HG02884 (cell line): ENCODE data around the gene PTTG2.
"Not testable (repeated sequence)": the region's sequence is repeated elsewhere in the genome, so short reads cannot be mapped to it uniquely, and the experiment has no call there.

Source experiments
- ATAC-seq: cut with Tn5 transposase; IDR thresholded peaks from one replicate; pipeline ENCODE4 v1.9.1; 2021; ENCODE audit warnings: mild to moderate bottlenecking, moderate library complexity; ENCODE audit not compliant: unreplicated experiment

The PTTG2 gene

GRCh38 chr4:37953620-37954293 lies 6.4 kb upstream of the PTTG2 start:
- no peak for ATAC-seq

DNA sequence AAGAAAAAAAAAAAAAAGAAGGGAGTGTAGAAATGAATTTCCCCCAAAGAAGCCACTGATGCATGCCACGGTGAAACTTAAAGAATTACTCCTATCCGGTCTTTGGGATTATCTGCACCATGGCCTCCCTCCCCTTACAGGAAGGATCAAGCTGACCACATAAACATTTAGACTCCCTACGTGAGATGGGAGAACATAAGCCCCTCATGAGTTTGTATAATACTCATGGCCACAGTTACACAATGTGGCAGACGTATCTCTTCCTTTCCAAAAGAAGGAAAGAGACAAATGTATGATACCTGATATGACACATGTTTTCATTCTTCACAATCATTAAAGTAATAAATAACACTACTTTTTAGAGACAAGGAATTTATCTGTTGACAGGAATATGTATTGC lies 3.3 kb upstream of the PTTG2 start:
- ATAC-seq, result no peak

DNA sequence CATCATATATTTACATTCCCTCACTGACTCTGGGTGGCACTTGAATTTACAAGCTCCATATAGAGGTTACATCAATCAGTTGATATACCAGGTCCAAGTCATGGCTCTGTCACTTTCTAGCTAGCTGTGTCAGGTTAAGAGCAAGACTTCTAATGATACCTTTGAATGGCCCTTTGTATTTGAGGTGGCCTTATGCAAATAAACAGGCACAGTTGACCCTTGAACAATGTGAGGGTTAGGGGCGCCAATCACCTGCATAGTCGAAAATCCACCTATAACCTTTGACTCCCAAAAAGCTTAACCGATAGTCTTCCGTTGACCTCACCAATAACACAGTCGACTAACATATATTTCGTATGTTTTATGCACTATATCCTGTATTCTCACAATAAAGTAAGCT lies 1.3 kb upstream of the PTTG2 start:
- ATAC-seq, result no peak

- no peak for ATAC-seq
Observed at GRCh38 chr4:37960679-37961450, 667 bp downstream of the PTTG2 start.

DNA sequence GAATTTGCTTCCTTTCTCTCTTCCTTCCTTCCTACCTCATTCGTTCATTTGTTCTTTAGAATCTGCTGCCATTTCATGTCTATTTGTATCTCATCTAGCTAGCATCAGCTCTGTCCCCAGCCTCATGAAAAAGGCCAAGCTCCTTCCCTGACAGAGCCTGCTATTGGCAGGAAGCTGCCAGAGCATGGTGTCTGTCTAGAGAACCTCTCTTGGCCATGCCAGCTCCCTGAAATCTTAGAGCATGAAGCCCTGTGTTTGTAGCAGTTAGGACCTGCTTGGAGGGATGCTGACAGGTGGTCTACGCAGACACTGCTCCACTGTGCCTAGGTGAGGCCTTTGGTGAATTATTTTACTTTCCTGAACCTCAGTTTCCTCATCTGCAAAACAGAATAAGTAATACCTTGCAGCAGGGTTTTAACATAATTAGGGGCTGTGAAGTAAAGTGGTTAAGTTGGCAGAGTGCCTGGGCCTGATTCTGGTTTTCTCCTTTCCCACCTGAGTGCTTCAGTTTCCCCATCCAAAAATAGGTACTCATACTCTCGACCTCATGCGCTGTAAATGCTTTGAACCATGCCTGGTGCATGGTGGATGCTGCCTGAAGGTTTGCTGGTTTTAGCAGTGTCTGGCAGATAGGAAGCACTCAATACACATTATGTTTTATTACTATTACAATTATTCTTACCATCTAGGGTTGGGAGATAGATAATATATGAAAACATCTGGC lies 4.7 kb downstream of the PTTG2 start:
- peak; percentile 72 for ATAC-seq

GRCh38 chr4:37966044-37966443 lies 5.8 kb downstream of the PTTG2 start:
- ATAC-seq, result no peak

GRCh38 chr4:37967736-37968135 lies 7.5 kb downstream of the PTTG2 start:
- no peak for ATAC-seq

DNA sequence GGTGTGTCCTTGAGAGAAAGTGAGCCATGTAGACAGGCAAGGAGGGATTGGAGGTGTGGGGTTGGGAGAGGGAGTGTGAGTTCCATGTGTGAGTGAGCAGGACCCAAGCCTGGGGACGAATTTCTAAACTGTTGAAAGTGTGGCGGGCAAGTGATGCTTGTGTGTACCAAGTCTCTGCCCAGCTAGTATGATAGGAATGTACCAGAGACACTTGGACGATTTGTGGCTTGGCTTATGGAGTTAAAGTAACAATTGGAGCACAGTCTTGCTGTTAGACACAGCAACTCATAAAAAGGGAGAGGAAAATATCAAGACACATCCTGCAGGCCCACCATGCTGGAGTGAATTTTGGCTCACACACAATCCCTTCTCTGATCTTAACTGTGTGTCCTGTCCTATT lies 8.5 kb downstream of the PTTG2 start:
- ATAC-seq, result no peak

GRCh38 chr4:37970702-37971101 lies 10.5 kb downstream of the PTTG2 start:
- no peak for ATAC-seq

GRCh38 chr4:37971202-37971601 lies 11.0 kb downstream of the PTTG2 start:
- no peak for ATAC-seq

GRCh38 chr4:37973441-37973840 lies 13.2 kb downstream of the PTTG2 start:
- no peak for ATAC-seq

GRCh38 chr4:37975321-37975822 lies 15.2 kb downstream of the PTTG2 start:
- not testable (repeated sequence) for ATAC-seq

GRCh38 chr4:37976507-37976906 lies 16.3 kb downstream of the PTTG2 start:
- ATAC-seq, result no peak

GRCh38 chr4:37976991-37977470 lies 16.8 kb downstream of the PTTG2 start:
- peak; percentile 69 for ATAC-seq

GRCh38 chr4:37977471-37978247 lies 17.5 kb downstream of the PTTG2 start:
- ATAC-seq, result peak; percentile 42

- peak; percentile 18 for ATAC-seq
Observed at GRCh38 chr4:37978248-37978924, 18.2 kb downstream of the PTTG2 start.

DNA sequence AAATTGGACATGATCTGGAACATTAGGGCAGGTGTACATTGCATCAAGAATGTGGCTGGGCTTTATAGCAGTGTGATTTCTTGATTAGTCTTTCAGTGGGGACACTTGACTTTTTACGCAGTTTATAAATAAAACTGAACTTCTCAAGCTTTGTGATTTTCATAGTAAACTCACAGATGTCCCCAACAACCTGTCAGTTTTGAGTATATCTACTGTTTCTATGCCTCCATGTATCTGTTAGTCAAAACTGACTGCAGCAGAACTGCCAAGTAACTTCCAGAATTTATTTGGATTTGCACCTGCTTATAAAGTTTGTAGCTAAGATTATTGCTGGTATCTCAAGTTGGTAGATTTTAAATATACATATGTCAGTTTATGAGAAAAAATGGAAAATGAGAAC lies 20.0 kb downstream of the PTTG2 start:
- ATAC-seq, result no peak

- no peak for ATAC-seq
Observed at GRCh38 chr4:37981425-37981824, 21.2 kb downstream of the PTTG2 start.

DNA sequence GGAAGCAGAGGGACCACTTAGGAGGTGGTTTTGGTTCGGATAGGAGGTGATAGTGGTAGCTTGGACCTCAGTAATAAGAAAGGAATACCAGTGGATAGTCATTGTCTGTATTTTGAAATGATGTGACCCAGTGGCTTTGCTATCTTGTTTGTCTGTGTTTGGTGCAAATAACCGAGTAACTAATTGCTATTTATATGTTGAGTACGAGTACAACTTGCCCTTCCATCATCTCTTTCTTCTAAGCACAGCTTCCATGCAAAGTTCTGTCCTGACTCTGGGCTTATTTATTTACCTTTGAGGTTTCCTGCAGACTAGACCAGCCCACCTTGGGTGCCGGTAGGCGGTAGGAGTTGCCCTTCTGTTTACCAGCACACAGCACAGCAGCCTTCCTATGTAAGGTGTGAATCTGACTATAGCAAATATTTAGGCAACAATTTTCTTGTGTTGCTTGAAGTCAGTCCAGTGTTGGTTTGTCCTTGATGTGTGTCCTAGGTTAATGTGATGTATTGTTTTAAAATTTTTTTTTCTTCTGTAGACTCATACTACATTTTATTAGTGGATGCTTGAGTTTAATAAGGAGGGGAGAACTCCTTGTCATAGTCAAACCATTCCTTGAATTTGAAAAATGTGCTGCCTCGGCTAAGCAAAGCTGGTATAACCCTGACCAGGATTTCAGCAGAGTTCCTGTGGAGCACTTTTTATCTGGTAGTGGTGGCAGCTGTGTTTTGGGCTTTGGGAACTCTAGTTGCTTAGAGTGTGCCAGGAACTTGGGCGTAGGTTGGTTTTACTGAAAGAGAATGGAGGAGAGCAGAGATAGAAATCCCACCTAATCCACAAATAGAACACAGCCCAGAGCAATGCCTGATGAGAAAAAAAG lies 21.9 kb downstream of the PTTG2 start:
- no peak for ATAC-seq
